Nephron progenitor cell (in vitro differentiated cells): Measurements from ENCODE around the gene RASD1.

Experiments
- DNase-seq: peaks from one replicate; pipeline ENCODE4 v3.0.0; 2021
- H3K27ac Mint-ChIP-seq: 2 replicates; pipeline ENCODE4 v1.8.0; 2021; ENCODE audit warnings: mild to moderate bottlenecking, moderate library complexity, mixed read lengths
- H3K27me3 Mint-ChIP-seq: 2 replicates; pipeline ENCODE4 v1.8.0; 2021; ENCODE audit warnings: mild to moderate bottlenecking, low read depth, mixed read lengths; ENCODE audit not compliant: poor library complexity
- H3K36me3 Mint-ChIP-seq: 2 replicates; pipeline ENCODE4 v1.8.0; 2021; ENCODE audit warnings: low read depth, mixed read lengths
- H3K4me1 Mint-ChIP-seq: 2 replicates; pipeline ENCODE4 v1.8.0; 2021; ENCODE audit warnings: mixed read lengths
- H3K4me3 Mint-ChIP-seq: 2 replicates; pipeline ENCODE4 v1.8.0; 2021; ENCODE audit warnings: mild to moderate bottlenecking, moderate library complexity, mixed read lengths
- H3K9me3 Mint-ChIP-seq: 2 replicates; pipeline ENCODE4 v1.8.0; 2021; ENCODE audit warnings: mild to moderate bottlenecking, moderate library complexity, mixed read lengths
- TF ChIP-seq, protein P1 (sequence below): fragments of 200-600 bp; sonication (generic); IDR thresholded peaks from 2 replicates; pipeline ENCODE4 v1.5.0; 2021; ENCODE audit warnings: antibody characterized with exemption

Gene RASD1

DNA sequence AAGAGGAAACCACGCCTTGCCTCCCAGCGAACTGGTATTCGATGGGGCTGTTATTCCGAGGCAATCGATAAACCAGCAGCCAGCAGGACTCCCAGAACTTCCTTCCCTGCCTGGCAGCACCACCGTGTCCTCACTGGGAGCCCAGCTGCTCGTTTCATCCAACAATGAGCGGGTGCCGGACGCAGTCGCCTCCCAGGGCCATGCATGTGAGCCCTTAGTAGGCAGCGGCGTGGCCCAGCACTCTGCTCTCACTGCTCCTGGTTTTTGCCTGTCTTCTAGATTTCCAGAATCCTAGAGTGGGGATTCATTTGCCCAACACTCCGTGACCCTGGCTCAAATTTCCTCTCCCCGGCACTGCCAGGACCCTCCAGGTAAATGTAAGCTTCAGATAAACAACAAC lies 29.1 kb upstream of the RASD1 start:
- Mint-ChIP-seq H3K27ac (no peak overlapping the region), H3K4me3 (no peak overlapping the region), H3K36me3 (peaks cover 5% of the 10 kb centered on the region), H3K27me3 (no peaks in the 10 kb centered on the region), H3K4me1 (peaks cover 28% of the 10 kb centered on the region), H3K9me3 (peaks cover 6% of the 10 kb centered on the region)
- TF ChIP-seq, protein P1, sequence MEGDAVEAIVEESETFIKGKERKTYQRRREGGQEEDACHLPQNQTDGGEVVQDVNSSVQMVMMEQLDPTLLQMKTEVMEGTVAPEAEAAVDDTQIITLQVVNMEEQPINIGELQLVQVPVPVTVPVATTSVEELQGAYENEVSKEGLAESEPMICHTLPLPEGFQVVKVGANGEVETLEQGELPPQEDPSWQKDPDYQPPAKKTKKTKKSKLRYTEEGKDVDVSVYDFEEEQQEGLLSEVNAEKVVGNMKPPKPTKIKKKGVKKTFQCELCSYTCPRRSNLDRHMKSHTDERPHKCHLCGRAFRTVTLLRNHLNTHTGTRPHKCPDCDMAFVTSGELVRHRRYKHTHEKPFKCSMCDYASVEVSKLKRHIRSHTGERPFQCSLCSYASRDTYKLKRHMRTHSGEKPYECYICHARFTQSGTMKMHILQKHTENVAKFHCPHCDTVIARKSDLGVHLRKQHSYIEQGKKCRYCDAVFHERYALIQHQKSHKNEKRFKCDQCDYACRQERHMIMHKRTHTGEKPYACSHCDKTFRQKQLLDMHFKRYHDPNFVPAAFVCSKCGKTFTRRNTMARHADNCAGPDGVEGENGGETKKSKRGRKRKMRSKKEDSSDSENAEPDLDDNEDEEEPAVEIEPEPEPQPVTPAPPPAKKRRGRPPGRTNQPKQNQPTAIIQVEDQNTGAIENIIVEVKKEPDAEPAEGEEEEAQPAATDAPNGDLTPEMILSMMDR: no peak
- no peak for DNase-seq

DNA sequence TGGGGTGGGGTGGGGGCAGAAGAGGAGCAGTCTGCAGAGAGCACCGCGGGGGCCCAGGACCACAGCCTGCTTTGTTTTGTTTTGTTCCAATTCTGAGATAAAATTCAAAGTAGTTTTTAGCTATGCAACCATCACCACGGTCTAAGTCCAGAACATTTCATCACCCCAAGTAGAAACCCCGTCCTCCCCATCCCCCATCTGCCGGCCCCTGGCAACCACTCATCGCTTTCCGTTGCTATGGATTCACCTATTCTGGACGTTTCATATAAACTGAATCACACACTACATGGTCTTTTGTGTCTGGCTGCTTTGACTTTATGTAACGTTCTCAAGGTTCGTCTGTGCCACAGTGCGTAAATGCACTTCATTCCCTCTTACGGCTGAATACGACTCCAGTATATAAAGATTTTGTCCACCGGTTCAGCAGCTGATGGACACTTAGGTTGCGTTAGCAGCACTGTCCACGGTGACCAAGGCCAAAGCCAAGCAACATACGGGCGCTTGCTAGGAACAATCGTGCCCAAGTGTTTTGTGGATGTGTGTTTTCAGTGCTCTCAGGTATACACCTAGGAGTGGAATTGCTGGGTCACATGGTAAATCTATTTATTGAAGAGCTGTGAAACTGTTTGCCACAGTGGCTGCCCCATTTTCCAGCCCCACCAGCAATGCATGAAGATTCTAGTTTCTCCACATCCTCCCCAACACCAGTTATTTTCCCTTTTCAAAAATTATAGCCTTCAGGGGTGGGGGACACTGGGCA lies 27.7 kb upstream of the RASD1 start:
- Mint-ChIP-seq H3K9me3 (peaks cover 6% of the 10 kb centered on the region), H3K27me3 (no peaks in the 10 kb centered on the region), H3K27ac (peak overlapping the region; percentile 81), H3K4me3 (no peak overlapping the region), H3K36me3 (peaks cover 5% of the 10 kb centered on the region), H3K4me1 (peaks cover 28% of the 10 kb centered on the region)
- no peak for DNase-seq
- TF ChIP-seq, protein P1: no peak

DNA sequence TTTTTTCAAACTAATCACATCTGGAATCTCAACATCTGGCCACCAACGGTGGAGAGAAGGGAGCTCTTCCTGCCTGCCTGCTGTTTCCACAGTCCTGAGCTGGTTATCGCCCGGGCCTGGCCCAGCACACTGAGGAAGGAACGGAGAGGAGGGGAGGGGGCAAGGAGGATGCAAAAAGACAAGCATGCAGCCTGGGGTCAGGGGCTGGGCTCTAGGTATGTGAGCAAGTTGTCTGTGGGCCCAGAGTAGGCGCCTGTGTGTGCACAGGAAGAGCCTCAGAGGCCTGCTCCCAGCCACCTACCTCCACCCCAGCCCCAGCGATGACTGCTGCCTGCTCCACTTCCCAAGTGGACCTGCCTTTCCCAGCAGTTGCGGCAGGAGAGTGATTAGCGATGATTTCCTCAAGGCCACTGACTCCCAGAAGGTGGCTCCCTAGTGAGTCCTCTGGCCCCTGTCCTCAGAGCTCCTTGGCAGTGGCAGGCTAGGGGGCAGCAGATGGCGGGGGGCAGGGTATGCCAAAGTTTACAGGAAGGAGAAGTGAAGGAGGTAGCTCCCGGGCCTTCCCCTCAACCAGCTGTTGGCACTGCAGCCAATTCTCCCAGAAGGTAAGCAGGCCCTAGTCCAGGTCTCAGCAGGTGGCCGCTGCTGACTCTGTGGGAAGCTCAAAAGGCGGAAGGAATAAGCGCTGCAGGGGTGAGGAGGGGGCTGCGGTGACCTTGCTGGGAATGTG lies 27.0 kb upstream of the RASD1 start:
- TF ChIP-seq, protein P1: no peak
- no peak overlapping the region for H3K27ac Mint-ChIP-seq
- H3K4me3 Mint-ChIP-seq: no peak overlapping the region
- no peak for DNase-seq
- H3K9me3 Mint-ChIP-seq: peaks cover 6% of the 10 kb centered on the region
- H3K27me3 Mint-ChIP-seq: no peaks in the 10 kb centered on the region
- peaks cover 5% of the 10 kb centered on the region for H3K36me3 Mint-ChIP-seq
- H3K4me1 Mint-ChIP-seq: peaks cover 35% of the 10 kb centered on the region

DNA sequence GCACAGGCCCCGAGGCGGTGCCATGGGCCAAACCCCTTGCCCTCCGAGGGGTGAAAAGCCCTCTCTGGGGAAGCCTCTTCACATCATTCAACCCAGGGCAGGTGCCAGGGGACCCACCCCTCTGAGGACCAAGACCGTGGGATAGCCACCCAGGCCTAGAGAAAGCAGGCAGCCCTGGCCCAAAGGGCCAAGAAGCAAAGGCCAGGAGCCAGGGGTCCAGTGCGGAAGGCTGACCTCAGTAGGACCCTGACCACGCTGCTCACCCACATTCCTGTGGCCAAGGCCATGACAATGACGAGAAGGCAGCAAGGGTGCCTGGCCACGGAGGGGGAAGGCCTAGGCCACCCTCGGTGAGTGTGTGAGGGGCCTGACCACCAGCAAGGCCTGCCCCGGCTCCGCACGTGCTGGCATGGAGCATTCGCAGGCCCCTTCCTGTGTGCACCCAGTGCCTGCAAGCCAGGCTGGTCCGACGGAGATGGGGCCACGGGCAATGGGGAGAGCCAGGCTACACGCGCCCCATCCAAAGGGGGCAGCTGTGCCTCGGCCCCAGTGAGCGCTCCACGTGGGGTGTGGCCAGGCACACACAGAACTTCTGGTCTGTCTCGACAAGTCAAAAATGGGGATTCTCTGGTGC lies 24.5 kb upstream of the RASD1 start:
- Mint-ChIP-seq H3K4me1 (peaks cover 59% of the 10 kb centered on the region), H3K27me3 (no peaks in the 10 kb centered on the region), H3K9me3 (peaks cover 6% of the 10 kb centered on the region), H3K27ac (no peak overlapping the region), H3K36me3 (peaks cover 5% of the 10 kb centered on the region), H3K4me3 (no peak overlapping the region)
- TF ChIP-seq, protein P1: no peak
- DNase-seq: no peak

DNA sequence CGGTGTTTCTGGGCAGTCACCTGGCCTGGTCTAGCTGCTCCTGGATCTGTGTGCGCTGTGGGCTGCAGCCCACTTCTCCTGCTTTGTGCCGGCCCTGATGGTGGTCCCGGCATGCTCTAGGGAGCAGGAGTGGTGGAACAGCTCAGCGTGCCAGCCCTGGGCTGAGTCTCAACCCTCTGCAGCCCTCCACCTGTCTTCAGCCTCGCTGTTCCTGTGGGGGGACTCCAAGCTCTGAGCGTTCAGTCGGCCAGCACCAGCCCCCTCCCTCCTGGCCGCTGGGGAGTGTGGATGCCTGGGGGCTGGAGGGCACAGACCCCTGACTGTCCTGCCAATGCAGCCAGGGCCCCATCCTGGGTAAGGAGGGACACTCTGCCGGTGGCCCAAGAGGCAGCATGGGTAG lies 23.7 kb upstream of the RASD1 start:
- Mint-ChIP-seq H3K4me1 (peaks cover 61% of the 10 kb centered on the region), H3K9me3 (no peaks in the 10 kb centered on the region), H3K27me3 (no peaks in the 10 kb centered on the region), H3K27ac (no peak overlapping the region), H3K36me3 (no peaks in the 10 kb centered on the region), H3K4me3 (no peak overlapping the region)
- TF ChIP-seq, protein P1: no peak
- no peak for DNase-seq
